ENCODE results near the gene ILF2.
"Not testable (repeated sequence)": the region's sequence is repeated elsewhere in the genome, so short reads cannot be mapped to it uniquely, and the experiment has no call there.

Gene ILF2

GRCh38 chr1:153678519-153679336 lies 7.9 kb upstream of the ILF2 start, which contains the start of gene NPR1:
Gene NPR1, plus strand, starts transcription at chr1:153678688. Its CDS starts 421 bp downstream, at chr1:153679109.
- FAIRE-seq, result no peak

GRCh38 chr1:153677718-153678518 lies 7.1 kb upstream of the ILF2 start:
- no peak for FAIRE-seq

GRCh38 chr1:153673511-153673910 lies 2.7 kb upstream of the ILF2 start:
- FAIRE-seq, result no peak

GRCh38 chr1:153671628-153672353 lies 998 bp upstream of the ILF2 start:
- FAIRE-seq, result peak; percentile 27

- FAIRE-seq, result no peak
Measured at GRCh38 chr1:153670257-153670858, 435 bp downstream of the ILF2 start.

- FAIRE-seq, result no peak
Measured at GRCh38 chr1:153669606-153670005, 1.2 kb downstream of the ILF2 start.

- FAIRE-seq, result not testable (repeated sequence)
Measured at GRCh38 chr1:153668672-153669071, 2.1 kb downstream of the ILF2 start.

- no peak for FAIRE-seq
Measured at GRCh38 chr1:153667439-153667838, 3.4 kb downstream of the ILF2 start.

- no peak for FAIRE-seq
Measured at GRCh38 chr1:153663211-153663610, 7.6 kb downstream of the ILF2 start.

- no peak for FAIRE-seq
Measured at GRCh38 chr1:153662269-153662668, 8.5 kb downstream of the ILF2 start.

GRCh38 chr1:153661111-153661708 lies 9.6 kb downstream of the ILF2 start:
- FAIRE-seq, result no peak

- FAIRE-seq, result no peak
Measured at GRCh38 chr1:153659656-153660055, 11.1 kb downstream of the ILF2 start.

GRCh38 chr1:153659175-153659534 lies 11.6 kb downstream of the ILF2 start:
- FAIRE-seq, result no peak

- FAIRE-seq, result peak; percentile 52
Measured at GRCh38 chr1:153658400-153659174, 12.2 kb downstream of the ILF2 start, which contains the start of gene SNAPIN. Gene SNAPIN, plus strand, starts transcription at chr1:153658703. Its CDS starts 41 bp downstream, at chr1:153658744.

- FAIRE-seq, result no peak
Measured at GRCh38 chr1:153655333-153655732, 15.5 kb downstream of the ILF2 start.

GRCh38 chr1:153652805-153653500 lies 17.8 kb downstream of the ILF2 start:
- no peak for FAIRE-seq

- no peak for FAIRE-seq
Measured at GRCh38 chr1:153651771-153652170, 19.0 kb downstream of the ILF2 start.

GRCh38 chr1:153649863-153650235 lies 20.9 kb downstream of the ILF2 start:
- FAIRE-seq, result no peak

- FAIRE-seq, result no peak
Measured at GRCh38 chr1:153649137-153649862, 21.5 kb downstream of the ILF2 start.

- no peak for FAIRE-seq
Measured at GRCh38 chr1:153648000-153648643, 22.7 kb downstream of the ILF2 start.

Measured in A204.1 (cell line).